Glutamatergic neuron (in vitro differentiated cells): ENCODE data around the gene RSPH3. TPM values are rescaled to one million over a fixed set of nuclear protein-coding genes. Genes with fewer than 3 reads are reported as not detected.
"Not testable (repeated sequence)": the region's sequence is repeated elsewhere in the genome, so short reads cannot be mapped to it uniquely, and the experiment has no call there.

Experiments
- DNase-seq: peaks from one replicate; pipeline ENCODE4 v3.0.0; 2022
- H3K27ac Mint-ChIP-seq: one replicate; pipeline ENCODE4 v1.8.0; 2020; ENCODE audit warnings: mild to moderate bottlenecking, mixed read lengths, inconsistent platforms; ENCODE audit not compliant: unreplicated experiment
- H3K27me3 Mint-ChIP-seq: one replicate; pipeline ENCODE4 v1.8.0; 2020; ENCODE audit warnings: mild to moderate bottlenecking, moderate library complexity, mixed read lengths, inconsistent platforms; ENCODE audit not compliant: unreplicated experiment
- H3K36me3 Mint-ChIP-seq: one replicate; pipeline ENCODE4 v1.8.0; 2020; ENCODE audit warnings: mild to moderate bottlenecking, mixed read lengths, inconsistent platforms; ENCODE audit not compliant: unreplicated experiment
- H3K4me1 Mint-ChIP-seq: one replicate; pipeline ENCODE4 v1.8.0; 2020; ENCODE audit warnings: mild to moderate bottlenecking, low read depth, mixed read lengths, inconsistent platforms; ENCODE audit not compliant: unreplicated experiment
- H3K4me3 Mint-ChIP-seq: one replicate; pipeline ENCODE4 v1.8.0; 2020; ENCODE audit warnings: mild to moderate bottlenecking, mixed read lengths, inconsistent platforms; ENCODE audit not compliant: unreplicated experiment
- H3K9me3 Mint-ChIP-seq: one replicate; pipeline ENCODE4 v1.8.0; 2020; ENCODE audit warnings: mild to moderate bottlenecking, moderate library complexity, mixed read lengths, inconsistent platforms; ENCODE audit not compliant: unreplicated experiment
- CTCF ChIP-seq: fragments of 200-600 bp; sonication (generic); IDR thresholded peaks from one replicate; pipeline ENCODE4 v1.5.0; 2021; ENCODE audit not compliant: partially characterized antibody, unreplicated experiment
- total RNA-seq: library from RNA; stranded (reverse); fragmentation: NEBNext Ultra II Directional; extraction: Animal tissue kit (Norgen Biotek cat#: 25700); gene quantifications from one replicate; pipeline ENCODE4 v1.2.1, GENCODE V29; 2021; ENCODE audit not compliant: unreplicated experiment

RSPH3 gene
- total RNA-seq, 1 donor from 2014 or later: 4.6 TPM

DNA sequence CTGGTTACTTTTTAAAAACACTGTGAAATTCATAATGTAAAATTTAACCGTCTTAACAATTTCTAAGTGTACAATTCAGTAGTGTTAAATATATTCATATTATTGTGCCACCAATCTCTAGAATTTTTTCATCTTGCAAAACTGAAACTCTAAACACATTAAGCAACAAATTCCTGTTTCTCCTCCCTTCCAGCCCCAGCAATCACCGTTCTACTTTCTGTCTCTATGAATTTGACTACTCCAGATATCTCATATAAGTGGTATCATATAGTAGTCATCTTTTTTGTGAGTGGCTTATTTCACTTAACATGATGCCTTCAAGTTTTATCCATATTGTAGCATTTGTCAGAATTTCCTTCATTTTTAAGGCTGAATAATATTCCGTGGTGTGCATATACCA, 44.7 kb downstream of the RSPH3 start:
- Mint-ChIP-seq H3K27me3 (peaks cover 2% of the 10 kb centered on the region), H3K9me3 (peaks cover 5% of the 10 kb centered on the region), H3K36me3 (peaks cover 4% of the 10 kb centered on the region), H3K4me1 (no peaks in the 10 kb centered on the region), H3K27ac (no peak overlapping the region), H3K4me3 (no peak overlapping the region)
- DNase-seq: no peak
- TF ChIP-seq CTCF: no peak

GRCh38 chr6:158954753-158955152, 45.2 kb downstream of the RSPH3 start:
- H3K4me1 Mint-ChIP-seq: no peaks in the 10 kb centered on the region
- H3K36me3 Mint-ChIP-seq: peaks cover 2% of the 10 kb centered on the region
- peaks cover 5% of the 10 kb centered on the region for H3K9me3 Mint-ChIP-seq
- no peak overlapping the region for H3K4me3 Mint-ChIP-seq
- no peak overlapping the region for H3K27ac Mint-ChIP-seq
- DNase-seq: no peak
- H3K27me3 Mint-ChIP-seq: peaks cover 2% of the 10 kb centered on the region
- no peak for TF ChIP-seq CTCF

DNA sequence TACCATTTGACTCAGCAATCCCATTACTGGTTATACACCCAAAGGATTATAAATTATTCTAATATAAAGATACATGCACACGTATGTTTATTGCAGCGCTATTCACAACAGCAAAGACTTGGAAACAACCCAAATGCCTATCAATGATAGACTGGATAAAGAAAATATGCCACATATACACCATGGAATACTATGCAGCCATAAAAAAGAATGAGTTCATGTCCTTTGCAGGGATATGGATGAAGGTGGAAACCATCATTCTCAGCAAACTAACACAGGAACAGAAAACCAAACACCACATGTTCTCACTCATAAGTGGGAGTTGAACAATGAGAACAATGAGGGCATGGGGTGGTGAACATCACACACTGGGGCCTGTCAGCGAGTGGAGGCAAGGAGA, 48.0 kb downstream of the RSPH3 start:
- not testable (repeated sequence) for DNase-seq, H3K36me3 Mint-ChIP-seq, H3K27me3 Mint-ChIP-seq, H3K27ac Mint-ChIP-seq, H3K9me3 Mint-ChIP-seq, H3K4me3 Mint-ChIP-seq, H3K4me1 Mint-ChIP-seq

- H3K27ac Mint-ChIP-seq, H3K9me3 Mint-ChIP-seq, H3K4me1 Mint-ChIP-seq, H3K36me3 Mint-ChIP-seq, H3K4me3 Mint-ChIP-seq, DNase-seq, H3K27me3 Mint-ChIP-seq: not testable (repeated sequence)
These were observed 48.4 kb downstream of the RSPH3 start for GRCh38 chr6:158951565-158951964.

DNA sequence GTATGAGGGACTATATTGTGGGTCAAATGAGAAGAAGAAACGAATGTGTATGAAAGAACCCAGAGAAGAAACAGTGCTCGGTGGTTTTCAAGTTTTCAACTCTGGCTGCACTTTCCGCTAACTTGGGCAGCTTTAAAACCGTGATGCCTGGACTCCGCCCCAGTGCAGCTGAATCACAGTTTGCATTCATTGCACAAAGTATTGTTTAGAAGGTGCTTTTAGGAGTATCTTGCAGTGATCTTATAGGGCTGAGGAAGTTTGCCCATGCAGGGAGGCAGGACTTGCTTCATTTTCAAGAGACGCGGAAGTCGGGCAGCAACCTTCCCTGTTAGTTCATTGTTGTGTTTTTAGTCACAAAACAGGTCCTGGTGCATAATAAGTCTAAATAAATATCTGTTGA, 52.7 kb downstream of the RSPH3 start:
- TF ChIP-seq CTCF: no peak
- Mint-ChIP-seq H3K4me1 (peaks cover 8% of the 10 kb centered on the region), H3K27me3 (no peaks in the 10 kb centered on the region), H3K4me3 (no peak overlapping the region), H3K9me3 (peaks cover 2% of the 10 kb centered on the region), H3K27ac (no peak overlapping the region), H3K36me3 (peaks cover 15% of the 10 kb centered on the region)
- no peak for DNase-seq

DNA sequence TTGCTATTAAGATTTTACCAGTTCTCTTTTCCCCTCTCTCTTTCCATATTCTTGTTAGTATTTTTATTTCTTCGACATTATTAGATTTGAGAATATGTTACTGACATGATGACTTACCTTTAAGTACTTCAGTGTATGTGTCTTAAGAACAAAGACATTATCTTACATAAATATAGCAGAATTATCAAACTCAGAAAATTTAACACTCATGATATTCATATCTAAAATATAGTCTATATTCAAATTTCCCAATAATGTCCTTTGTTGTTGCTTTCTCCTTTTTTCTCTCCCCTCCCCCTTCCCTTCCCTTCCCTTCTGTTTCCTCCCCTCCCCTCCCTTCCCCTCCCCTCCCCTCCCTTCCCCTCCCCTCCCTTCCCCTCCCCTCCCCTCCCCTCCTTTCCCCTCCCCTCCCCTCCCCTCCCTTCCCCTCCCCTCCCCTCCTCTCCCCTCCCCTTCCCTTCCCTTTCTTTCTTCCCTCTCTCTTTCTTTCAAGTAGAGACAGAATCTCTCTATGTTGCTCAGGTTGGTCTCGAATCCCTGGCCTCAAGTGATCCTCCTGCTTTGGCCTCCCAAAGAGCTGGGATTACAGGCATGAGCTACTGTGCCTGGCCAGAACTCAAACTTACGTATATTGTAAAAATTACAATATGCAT, 56.5 kb downstream of the RSPH3 start:
- no peak overlapping the region for H3K27ac Mint-ChIP-seq
- TF ChIP-seq CTCF: no peak
- no peak for DNase-seq
- peaks cover 11% of the 10 kb centered on the region for H3K4me1 Mint-ChIP-seq
- no peak overlapping the region for H3K4me3 Mint-ChIP-seq
- H3K27me3 Mint-ChIP-seq: no peaks in the 10 kb centered on the region
- peaks cover 4% of the 10 kb centered on the region for H3K9me3 Mint-ChIP-seq
- H3K36me3 Mint-ChIP-seq: peaks cover 11% of the 10 kb centered on the region
